Gastrocnemius medialis (tissue), 4 donors: ENCODE data around the gene SMC3.

ENCODE experiments used
- POLR2A ChIP-seq, 2 donors: fragments of 450-650 bp; IDR thresholded peaks; one replicate each; pipeline ENCODE4 v1.6.1; 2017; ENCODE audit warnings: antibody characterized with exemption in 2 of 2, mild to moderate bottlenecking in 2 of 2, moderate library complexity in 2 of 2
- TF ChIP-seq, protein P1 (sequence below), 5 experiments: fragments of 450-650 bp in 3 of 5; fragments of 200-600 bp in 2 of 5; sonication (generic) in 2 of 5; IDR thresholded peaks in 4 of 5; conservative IDR thresholded peaks in 1 of 5; 1 replicate in 4 of 5; 2 replicates in 1 of 5; pipeline ENCODE4 v1.5.1; 2016 to 2019; ENCODE audit warnings: antibody characterized with exemption in 5 of 5, mild to moderate bottlenecking in 3 of 5, moderate library complexity in 3 of 5

DNA sequence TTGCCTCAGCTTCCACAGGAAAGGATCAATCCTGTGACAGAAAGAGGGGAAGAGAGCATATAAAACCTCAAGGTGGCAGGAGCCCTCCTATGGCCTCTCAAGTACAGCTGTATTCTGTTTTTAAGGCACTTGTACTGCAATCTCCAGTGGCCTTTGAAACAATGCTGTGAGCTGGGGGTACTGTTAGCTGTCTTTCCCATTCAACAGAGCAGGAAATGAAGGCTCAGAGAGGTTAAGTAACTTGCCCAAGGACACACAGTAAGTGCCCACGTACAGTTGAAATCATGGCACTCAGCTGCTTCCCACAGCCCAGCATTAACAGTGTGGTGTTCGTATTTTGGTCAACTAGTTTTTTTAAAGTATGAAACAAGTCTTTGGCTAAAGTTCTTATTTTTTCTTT, 35.8 kb upstream of the SMC3 start:
- no peak for TF ChIP-seq POLR2A (IDR thresholded peaks at IDR 0.05)
- TF ChIP-seq, protein P1, sequence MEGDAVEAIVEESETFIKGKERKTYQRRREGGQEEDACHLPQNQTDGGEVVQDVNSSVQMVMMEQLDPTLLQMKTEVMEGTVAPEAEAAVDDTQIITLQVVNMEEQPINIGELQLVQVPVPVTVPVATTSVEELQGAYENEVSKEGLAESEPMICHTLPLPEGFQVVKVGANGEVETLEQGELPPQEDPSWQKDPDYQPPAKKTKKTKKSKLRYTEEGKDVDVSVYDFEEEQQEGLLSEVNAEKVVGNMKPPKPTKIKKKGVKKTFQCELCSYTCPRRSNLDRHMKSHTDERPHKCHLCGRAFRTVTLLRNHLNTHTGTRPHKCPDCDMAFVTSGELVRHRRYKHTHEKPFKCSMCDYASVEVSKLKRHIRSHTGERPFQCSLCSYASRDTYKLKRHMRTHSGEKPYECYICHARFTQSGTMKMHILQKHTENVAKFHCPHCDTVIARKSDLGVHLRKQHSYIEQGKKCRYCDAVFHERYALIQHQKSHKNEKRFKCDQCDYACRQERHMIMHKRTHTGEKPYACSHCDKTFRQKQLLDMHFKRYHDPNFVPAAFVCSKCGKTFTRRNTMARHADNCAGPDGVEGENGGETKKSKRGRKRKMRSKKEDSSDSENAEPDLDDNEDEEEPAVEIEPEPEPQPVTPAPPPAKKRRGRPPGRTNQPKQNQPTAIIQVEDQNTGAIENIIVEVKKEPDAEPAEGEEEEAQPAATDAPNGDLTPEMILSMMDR (IDR thresholded peaks at IDR 0.05 in 4 of 5, conservative IDR thresholded peaks at IDR 0.05 in 1 of 5) = no peak
